H9 (cell line): ENCODE measurements around the gene RINL. TPM values are rescaled to one million over a fixed set of nuclear protein-coding genes. Genes with fewer than 3 reads are reported as not detected.

Experiments used
- DNase-seq: peaks from one replicate; pipeline ENCODE4 v3.0.0-alpha.2; 2017
- H2AFZ ChIP-seq: one replicate; pipeline ENCODE4 v1.6.1; 2013; ENCODE audit warnings: mild to moderate bottlenecking, low read length, control low read depth, moderate library complexity
- H2AK5ac ChIP-seq: 2 replicates; pipeline ENCODE4 v1.6.1; 2013; ENCODE audit warnings: low read length, control low read depth, mixed read lengths; ENCODE audit not compliant: insufficient read length
- H2BK120ac ChIP-seq: one replicate; pipeline ENCODE4 v1.6.1; 2013; ENCODE audit warnings: low read depth, mild to moderate bottlenecking, low read length, control low read depth, inconsistent platforms; ENCODE audit not compliant: poor library complexity, severe bottlenecking
- H2BK12ac ChIP-seq: 2 replicates; pipeline ENCODE4 v1.6.1; 2013; ENCODE audit warnings: low read length, control low read depth, mixed read lengths, low read depth; ENCODE audit not compliant: insufficient read length
- H2BK15ac ChIP-seq: 2 replicates; pipeline ENCODE4 v1.6.1; 2013; ENCODE audit warnings: low read depth, low read length, control low read depth
- H2BK20ac ChIP-seq: one replicate; pipeline ENCODE4 v1.6.1; 2013; ENCODE audit warnings: low read depth, mild to moderate bottlenecking, low read length, control low read depth, inconsistent platforms; ENCODE audit not compliant: poor library complexity, severe bottlenecking
- H2BK5ac ChIP-seq: 2 replicates; pipeline ENCODE4 v1.6.1; 2013; ENCODE audit warnings: low read length, control low read depth, mixed read lengths; ENCODE audit not compliant: insufficient read length
- H3K14ac ChIP-seq: 2 replicates; pipeline ENCODE4 v1.6.1; 2013; ENCODE audit warnings: low read length, control low read depth; ENCODE audit not compliant: insufficient read depth
- H3K18ac ChIP-seq: 2 replicates; pipeline ENCODE4 v1.6.1; 2013; ENCODE audit warnings: low read depth, mild to moderate bottlenecking, mixed read lengths, low read length, control low read depth; ENCODE audit not compliant: insufficient read length
- H3K23ac ChIP-seq: 2 replicates; pipeline ENCODE4 v1.6.1; 2013; ENCODE audit warnings: low read length, control low read depth, mixed read lengths, low read depth; ENCODE audit not compliant: insufficient read length
- H3K23me2 ChIP-seq: 2 replicates; pipeline ENCODE4 v1.6.1; 2013; ENCODE audit warnings: low read depth, mild to moderate bottlenecking, mixed read lengths, low read length, control low read depth; ENCODE audit not compliant: insufficient read length, poor library complexity, severe bottlenecking
- H3K27ac ChIP-seq: 2 replicates; pipeline ENCODE4 v1.5.1; 2013; ENCODE audit warnings: low read length, control low read depth, mixed read lengths, low read depth; ENCODE audit not compliant: insufficient read length
- H3K27me3 ChIP-seq: 2 replicates; pipeline ENCODE4 v1.6.1; 2013; ENCODE audit warnings: low read length, control low read depth, inconsistent platforms; ENCODE audit not compliant: insufficient read depth
- H3K4ac ChIP-seq: 2 replicates; pipeline ENCODE4 v1.6.1; 2013; ENCODE audit warnings: low read depth, mild to moderate bottlenecking, control low read depth, inconsistent platforms, low read length, moderate library complexity
- H3K4me1 ChIP-seq: 2 replicates; pipeline ENCODE4 v1.6.1; 2013; ENCODE audit warnings: low read length, control low read depth, inconsistent platforms; ENCODE audit not compliant: insufficient read depth
- H3K4me2 ChIP-seq: 2 replicates; pipeline ENCODE4 v1.6.1; 2013; ENCODE audit warnings: low read length, control low read depth, mixed read lengths; ENCODE audit not compliant: insufficient read length, insufficient read depth
- H3K56ac ChIP-seq: 2 replicates; pipeline ENCODE4 v1.6.1; 2013; ENCODE audit warnings: low read depth, mild to moderate bottlenecking, mixed read lengths, low read length, control low read depth; ENCODE audit not compliant: insufficient read length
- H3K79me1 ChIP-seq: 2 replicates; pipeline ENCODE4 v1.6.1; 2013; ENCODE audit warnings: low read depth, mild to moderate bottlenecking, moderate library complexity, low read length, control low read depth, inconsistent platforms; ENCODE audit not compliant: insufficient read depth, poor library complexity, severe bottlenecking
- H3K79me2 ChIP-seq: 2 replicates; pipeline ENCODE4 v1.6.1; 2013; ENCODE audit warnings: low read length, control low read depth, inconsistent platforms; ENCODE audit not compliant: insufficient read depth
- H3K9ac ChIP-seq: 2 replicates; pipeline ENCODE4 v1.6.1; 2013; ENCODE audit warnings: low read length, control low read depth, mixed read lengths; ENCODE audit not compliant: insufficient read length; ENCODE audit errors: extremely low read depth
- H3K9me3 ChIP-seq: one replicate; pipeline ENCODE4 v1.6.1; 2013; ENCODE audit warnings: low read depth, low read length, inconsistent platforms; ENCODE audit not compliant: control insufficient read depth
- H3T11ph ChIP-seq: one replicate; pipeline ENCODE4 v1.6.1; 2013; ENCODE audit warnings: mild to moderate bottlenecking, low read length, control low read depth, inconsistent platforms
- H4K20me1 ChIP-seq: one replicate; pipeline ENCODE4 v1.6.1; 2013; ENCODE audit not compliant: control insufficient read depth, insufficient read length, insufficient read depth
- H4K5ac ChIP-seq: 2 replicates; pipeline ENCODE4 v1.6.1; 2013; ENCODE audit warnings: low read depth, mild to moderate bottlenecking, mixed read lengths, low read length, control low read depth; ENCODE audit not compliant: insufficient read length
- H4K8ac ChIP-seq: replicated peaks from 2 replicates; pipeline ENCODE4 v1.6.1; 2013; ENCODE audit warnings: low read length, control low read depth, mixed read lengths, low read depth; ENCODE audit not compliant: insufficient read length
- H4K91ac ChIP-seq: 2 replicates; pipeline ENCODE4 v1.6.1; 2013; ENCODE audit warnings: low read depth, mild to moderate bottlenecking, moderate library complexity, mixed read lengths, low read length, control low read depth; ENCODE audit not compliant: insufficient read length
- H3K27ac Mint-ChIP-seq, 3 experiments: 2 replicates in 2 of 3; 3 replicates in 1 of 3; pipeline ENCODE4 v1.8.0; 2020 to 2021; ENCODE audit warnings: mixed read lengths in 3 of 3, mild to moderate bottlenecking in 1 of 3, moderate library complexity in 1 of 3
- H3K27me3 Mint-ChIP-seq: 2 replicates; pipeline ENCODE4 v1.8.0; 2021; ENCODE audit warnings: low read depth, mild to moderate bottlenecking, moderate library complexity, mixed read lengths
- H3K36me3 Mint-ChIP-seq, 3 experiments: 2 replicates in 2 of 3; 3 replicates in 1 of 3; pipeline ENCODE4 v1.8.0; 2020 to 2021; ENCODE audit warnings: low read depth in 3 of 3, mixed read lengths in 3 of 3; ENCODE audit not compliant: insufficient read depth in 1 of 3
- H3K4me1 Mint-ChIP-seq, 2 experiments: 2 replicates each; pipeline ENCODE4 v1.8.0; 2020; ENCODE audit warnings: mixed read lengths in 2 of 2
- H3K4me3 Mint-ChIP-seq, 2 experiments: 2 replicates in 1 of 2; 3 replicates in 1 of 2; pipeline ENCODE4 v1.8.0; 2020 to 2021; ENCODE audit warnings: mild to moderate bottlenecking in 2 of 2, mixed read lengths in 2 of 2, moderate library complexity in 1 of 2
- H3K9me3 Mint-ChIP-seq, 2 experiments: 2 replicates in 1 of 2; 3 replicates in 1 of 2; pipeline ENCODE4 v1.8.0; 2020; ENCODE audit warnings: mild to moderate bottlenecking in 2 of 2, mixed read lengths in 2 of 2, moderate library complexity in 1 of 2
- WGBS: extraction: QIAGEN DNeasy Blood & Tissue Kit; methylation state at CpG from one replicate; pipeline ENCODE4 v1.1.7; 2013; ENCODE audit warnings: missing lambda C conversion rate, low lambda C conversion rate, mixed read lengths; ENCODE audit not compliant: insufficient read length; ENCODE audit errors: extremely low coverage; 5-methylcytosine and 5-hydroxymethylcytosine counted together
- total RNA-seq: library from RNA; stranded (reverse); gene quantifications from 2 replicates; pipeline ENCODE4 v1.2.1, GENCODE V29; 2021
- TF ChIP-seq, protein P1 (sequence below): fragments of 200-600 bp; sonication (generic); conservative IDR thresholded peaks from 3 replicates; pipeline ENCODE4 v1.8.0; 2021; ENCODE audit warnings: antibody characterized with exemption, mild to moderate bottlenecking

RINL gene
- total RNA-seq, 1 experiment from 2014 or later: 6.4 TPM

DNA sequence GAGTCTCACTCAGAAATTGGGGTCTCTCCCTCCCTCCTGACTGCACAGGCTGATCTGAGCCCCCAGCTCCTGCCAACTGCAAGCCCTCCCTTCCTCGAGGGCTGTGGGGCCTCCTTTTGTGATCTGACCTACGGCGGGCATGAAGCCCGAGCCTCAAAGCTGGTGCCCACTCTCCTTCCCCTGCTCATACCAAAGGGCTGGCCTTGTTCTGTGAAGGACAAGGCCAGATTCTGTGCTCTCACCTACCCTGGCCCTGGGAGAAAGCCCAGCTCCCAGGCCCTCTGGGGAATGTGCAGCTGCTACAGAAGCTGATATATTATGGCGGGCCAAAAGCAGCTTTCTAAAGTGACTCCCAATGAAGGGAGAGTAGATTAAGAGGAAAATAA lies 37.5 kb downstream of the RINL start:
- H3K4ac ChIP-seq: no peak overlapping the region
- no peak overlapping the region for H2BK12ac ChIP-seq
- TF ChIP-seq, protein P1, sequence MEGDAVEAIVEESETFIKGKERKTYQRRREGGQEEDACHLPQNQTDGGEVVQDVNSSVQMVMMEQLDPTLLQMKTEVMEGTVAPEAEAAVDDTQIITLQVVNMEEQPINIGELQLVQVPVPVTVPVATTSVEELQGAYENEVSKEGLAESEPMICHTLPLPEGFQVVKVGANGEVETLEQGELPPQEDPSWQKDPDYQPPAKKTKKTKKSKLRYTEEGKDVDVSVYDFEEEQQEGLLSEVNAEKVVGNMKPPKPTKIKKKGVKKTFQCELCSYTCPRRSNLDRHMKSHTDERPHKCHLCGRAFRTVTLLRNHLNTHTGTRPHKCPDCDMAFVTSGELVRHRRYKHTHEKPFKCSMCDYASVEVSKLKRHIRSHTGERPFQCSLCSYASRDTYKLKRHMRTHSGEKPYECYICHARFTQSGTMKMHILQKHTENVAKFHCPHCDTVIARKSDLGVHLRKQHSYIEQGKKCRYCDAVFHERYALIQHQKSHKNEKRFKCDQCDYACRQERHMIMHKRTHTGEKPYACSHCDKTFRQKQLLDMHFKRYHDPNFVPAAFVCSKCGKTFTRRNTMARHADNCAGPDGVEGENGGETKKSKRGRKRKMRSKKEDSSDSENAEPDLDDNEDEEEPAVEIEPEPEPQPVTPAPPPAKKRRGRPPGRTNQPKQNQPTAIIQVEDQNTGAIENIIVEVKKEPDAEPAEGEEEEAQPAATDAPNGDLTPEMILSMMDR: no peak
- H2BK5ac ChIP-seq: no peak overlapping the region
- H3K9me3 ChIP-seq: no peaks in the 10 kb centered on the region
- no peak overlapping the region for H3K23ac ChIP-seq
- no peak overlapping the region for H3K4me2 ChIP-seq
- H3K27me3 ChIP-seq: no peaks in the 10 kb centered on the region
- H4K20me1 ChIP-seq: peaks cover 2% of the 10 kb centered on the region
- Mint-ChIP-seq H3K4me1 (peaks cover 4 to 7% of the 10 kb centered on the region in 2 experiments; a peak in 3 of 4 replicates), H3K27me3 (peaks cover 2% of the 10 kb centered on the region; the same call in 1 of the 2 replicates), H3K9me3 (no peaks in the 10 kb centered on the region; a peak in 1 of 5 replicates), H3K27ac (peak overlapping the region in 1 of 3 experiments; percentile 71; a peak in 2 of 7 replicates), H3K4me3 (no peak overlapping the region; a peak in 1 of 5 replicates), H3K36me3 (peaks cover 91 to 99% (median 97%) of the 10 kb centered on the region in 3 experiments)
- no peak overlapping the region for H2BK120ac ChIP-seq
- no peak overlapping the region for H4K5ac ChIP-seq
- DNase-seq: no peak
- H3K23me2 ChIP-seq: no peaks in the 10 kb centered on the region
- no peak overlapping the region for H3K9ac ChIP-seq
- H3K56ac ChIP-seq: no peak overlapping the region
- no peak overlapping the region for H2AK5ac ChIP-seq
- H4K91ac ChIP-seq: no peak overlapping the region
- no peak overlapping the region for H2BK20ac ChIP-seq
- peaks cover 3% of the 10 kb centered on the region for H3K79me1 ChIP-seq
- no peaks in the 10 kb centered on the region for H3K4me1 ChIP-seq
- no peak overlapping the region for H4K8ac ChIP-seq
- no peaks in the 10 kb centered on the region for H3K79me2 ChIP-seq
- no peak overlapping the region for H3K14ac ChIP-seq
- H2BK15ac ChIP-seq: no peak overlapping the region
- H3K27ac ChIP-seq: no peak overlapping the region
- H2AFZ ChIP-seq: no peak overlapping the region
- H3T11ph ChIP-seq: no peak overlapping the region
- no peak overlapping the region for H3K18ac ChIP-seq
- no CpG with 5 or more reads among the region's 5 CpGs for WGBS
